Stimulated activated CD8-positive, alpha-beta memory T cell treated with anti-CD3 and anti-CD28 coated beads, Interleukin-2, amount 100 ng/mL, for 48 hours (primary cell): ENCODE results near the gene CHAC1.

Experiments
- DNase-seq, 2 donors: peaks; one replicate each; pipeline ENCODE4 v3.0.0-alpha.2; 2020; ENCODE audit warnings: low read depth in 2 of 2

The CHAC1 gene

GRCh38 chr15:40923551-40923950 is 29.7 kb upstream of the CHAC1 start:
- DNase-seq: no peak

- no peak for DNase-seq
These were observed 27.8 kb upstream of the CHAC1 start for GRCh38 chr15:40925495-40925862.

DNA sequence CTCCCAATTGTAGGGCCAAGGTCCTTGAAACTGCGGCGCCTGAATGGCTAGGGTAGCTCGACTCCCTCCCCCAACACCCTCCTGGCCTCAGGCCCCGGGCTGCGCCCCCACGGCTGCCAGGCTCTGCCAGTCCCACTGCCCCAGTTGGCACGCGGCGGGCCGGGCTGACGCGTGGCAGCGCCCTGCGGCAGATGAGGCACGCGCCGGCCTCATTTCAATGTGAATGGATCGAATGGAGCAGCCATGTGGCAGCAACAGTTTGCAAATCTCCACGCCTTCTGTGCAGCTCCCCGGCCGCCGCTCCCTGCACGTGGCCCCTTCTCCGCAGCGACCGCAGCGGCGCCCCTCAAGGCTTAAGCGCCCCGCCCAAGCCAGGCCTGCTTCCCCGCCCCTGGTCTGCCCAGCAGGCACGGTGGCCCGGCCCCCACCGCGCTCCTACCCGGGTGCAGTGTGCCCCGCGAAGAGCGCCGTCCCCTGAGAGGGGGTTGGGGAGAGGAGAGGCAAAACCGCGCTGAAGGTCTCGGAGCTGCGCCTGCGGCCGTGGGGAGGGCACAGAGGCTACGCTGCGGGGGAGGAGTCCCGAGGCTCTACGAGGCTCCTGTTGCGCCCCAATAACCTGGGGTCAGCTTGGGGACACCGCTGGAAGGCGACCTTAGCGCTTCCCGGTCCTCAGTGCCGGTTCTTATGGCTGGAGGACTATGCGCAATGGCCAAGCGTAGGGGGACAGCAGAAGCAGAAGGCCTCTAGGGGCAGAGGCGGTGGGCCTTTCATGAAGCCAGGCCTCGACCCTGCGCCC is 27.2 kb upstream of the CHAC1 start:
- no peak for DNase-seq

DNA sequence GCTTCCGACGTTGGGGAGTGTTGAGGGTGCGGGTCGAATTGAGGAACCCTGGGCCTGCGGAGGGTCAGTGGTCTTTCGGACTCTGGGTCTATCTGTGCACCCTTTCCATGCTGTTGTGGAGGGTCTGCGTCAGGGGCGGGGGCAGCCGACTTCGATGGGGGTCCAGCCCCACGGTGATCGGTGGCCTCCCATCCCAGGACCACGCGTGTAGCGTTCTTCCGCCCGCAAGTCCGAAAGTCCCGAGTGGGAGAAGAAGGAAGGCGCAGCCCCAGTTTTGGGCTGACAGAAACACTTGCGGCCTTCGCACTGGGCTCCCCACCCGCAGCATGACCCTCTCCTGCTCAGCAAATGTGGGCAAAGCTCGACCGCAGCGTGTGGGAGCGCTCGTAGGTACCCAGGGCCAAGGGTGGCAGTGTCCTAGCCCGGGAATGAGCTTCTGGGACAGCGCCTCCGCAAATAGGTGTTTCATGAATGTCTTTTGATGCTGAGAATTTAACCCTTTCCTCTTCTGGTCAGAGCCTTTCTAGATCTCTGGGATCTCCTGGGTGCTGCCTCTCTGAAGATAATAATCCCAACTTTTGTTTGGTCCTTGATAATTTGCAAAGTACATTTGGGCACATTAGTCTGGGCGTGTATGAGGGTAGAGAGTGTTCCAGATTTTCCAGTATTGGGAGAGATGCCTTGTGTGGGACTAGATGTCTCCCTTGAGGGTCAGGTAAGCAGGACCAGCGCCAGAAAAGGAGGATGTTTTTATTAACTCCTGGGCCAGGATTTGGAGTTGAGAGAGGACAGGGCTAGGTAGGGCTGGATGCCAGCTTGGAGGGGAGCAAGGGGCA is 26.4 kb upstream of the CHAC1 start:
- DNase-seq: no peak

- DNase-seq: no peak
These were observed 25.8 kb upstream of the CHAC1 start for GRCh38 chr15:40927495-40927872.

DNA sequence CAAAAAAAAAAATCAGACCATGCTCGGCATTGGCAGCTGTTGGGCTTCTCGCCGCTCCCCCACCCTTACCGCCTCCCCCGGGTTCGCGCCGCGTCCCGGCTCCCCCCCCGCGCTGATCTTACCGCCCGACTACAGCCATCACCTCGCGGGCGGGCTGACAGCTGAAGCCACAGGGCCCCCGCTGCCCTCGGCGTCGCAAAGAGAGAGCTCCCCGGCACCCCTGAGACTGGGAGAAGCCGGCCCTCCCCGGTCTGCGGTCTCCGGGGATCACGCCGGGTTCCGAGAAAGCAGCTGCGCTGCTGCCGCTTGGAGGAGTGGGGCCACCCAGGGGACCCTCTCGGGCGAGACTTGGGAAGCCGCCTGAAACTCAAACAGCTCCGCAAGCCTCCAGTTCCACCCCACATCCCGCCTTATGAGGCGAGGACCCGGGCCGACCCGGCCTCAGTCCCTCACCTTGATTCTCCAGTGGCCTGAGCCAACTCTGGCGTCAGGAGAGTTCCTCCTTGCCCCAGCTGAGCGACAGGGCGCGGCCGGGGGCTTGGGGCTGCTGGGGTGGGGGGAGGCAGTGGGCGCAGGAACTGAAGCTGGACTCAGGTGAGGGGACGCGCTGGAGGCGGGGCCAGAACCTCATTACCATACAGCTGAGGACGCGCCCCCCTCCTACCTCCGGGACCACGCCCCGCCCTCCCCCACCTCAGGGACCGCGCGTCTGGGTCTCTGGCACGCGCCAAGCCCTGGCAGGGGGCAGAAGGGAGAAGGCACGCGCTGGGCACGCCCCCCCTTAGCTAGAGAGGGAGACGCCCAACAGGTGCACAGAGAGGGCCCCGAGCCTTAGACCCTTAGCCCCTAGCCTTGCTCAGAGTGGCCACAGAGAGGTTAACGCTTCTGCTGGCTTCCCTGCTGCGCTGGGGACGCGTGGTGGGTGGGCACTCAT is 25.1 kb upstream of the CHAC1 start:
- no peak for DNase-seq

DNA sequence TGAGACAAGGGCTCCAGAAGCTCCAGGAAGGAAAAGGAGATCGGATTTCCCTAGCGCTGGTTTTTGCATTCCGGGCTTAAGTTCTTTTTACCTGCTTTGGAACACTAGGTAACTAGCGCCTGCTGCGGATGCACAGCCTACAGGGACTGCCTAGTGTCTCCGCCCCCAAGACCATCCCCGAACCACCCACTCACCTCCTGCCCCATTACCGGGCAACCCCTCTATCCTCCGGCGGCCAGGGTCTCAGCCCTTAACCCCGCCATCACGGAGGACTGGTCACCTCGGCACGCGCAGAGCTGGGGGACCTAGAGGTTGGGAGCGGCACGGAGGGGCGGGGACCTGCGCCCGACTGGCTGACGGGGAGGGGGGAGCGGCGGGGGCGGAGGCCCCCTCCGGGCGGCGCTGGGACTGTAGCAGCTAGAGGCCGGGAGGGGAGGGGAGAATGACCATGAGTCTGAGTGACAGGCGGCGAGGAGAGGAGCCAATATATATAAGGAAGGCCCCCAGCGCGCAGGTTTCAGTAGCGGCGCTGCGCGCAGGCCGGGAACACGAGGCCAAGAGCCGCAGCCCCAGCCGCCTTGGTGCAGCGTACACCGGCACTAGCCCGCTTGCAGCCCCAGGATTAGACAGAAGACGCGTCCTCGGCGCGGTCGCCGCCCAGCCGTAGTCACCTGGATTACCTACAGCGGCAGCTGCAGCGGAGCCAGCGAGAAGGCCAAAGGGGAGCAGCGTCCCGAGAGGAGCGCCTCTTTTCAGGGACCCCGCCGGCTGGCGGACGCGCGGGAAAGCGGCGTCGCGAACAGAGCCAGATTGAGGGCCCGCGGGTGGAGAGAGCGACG is 24.2 kb upstream of the CHAC1 start, which contains the start of gene DLL4:
Gene DLL4 (plus strand): TSS at position 520 of the 839 bp plus-strand sequence. CDS start 329 bp downstream, outside the sequence.
- no peak for DNase-seq

GRCh38 chr15:40929660-40930429 is 23.4 kb upstream of the CHAC1 start:
- no peak for DNase-seq

DNA sequence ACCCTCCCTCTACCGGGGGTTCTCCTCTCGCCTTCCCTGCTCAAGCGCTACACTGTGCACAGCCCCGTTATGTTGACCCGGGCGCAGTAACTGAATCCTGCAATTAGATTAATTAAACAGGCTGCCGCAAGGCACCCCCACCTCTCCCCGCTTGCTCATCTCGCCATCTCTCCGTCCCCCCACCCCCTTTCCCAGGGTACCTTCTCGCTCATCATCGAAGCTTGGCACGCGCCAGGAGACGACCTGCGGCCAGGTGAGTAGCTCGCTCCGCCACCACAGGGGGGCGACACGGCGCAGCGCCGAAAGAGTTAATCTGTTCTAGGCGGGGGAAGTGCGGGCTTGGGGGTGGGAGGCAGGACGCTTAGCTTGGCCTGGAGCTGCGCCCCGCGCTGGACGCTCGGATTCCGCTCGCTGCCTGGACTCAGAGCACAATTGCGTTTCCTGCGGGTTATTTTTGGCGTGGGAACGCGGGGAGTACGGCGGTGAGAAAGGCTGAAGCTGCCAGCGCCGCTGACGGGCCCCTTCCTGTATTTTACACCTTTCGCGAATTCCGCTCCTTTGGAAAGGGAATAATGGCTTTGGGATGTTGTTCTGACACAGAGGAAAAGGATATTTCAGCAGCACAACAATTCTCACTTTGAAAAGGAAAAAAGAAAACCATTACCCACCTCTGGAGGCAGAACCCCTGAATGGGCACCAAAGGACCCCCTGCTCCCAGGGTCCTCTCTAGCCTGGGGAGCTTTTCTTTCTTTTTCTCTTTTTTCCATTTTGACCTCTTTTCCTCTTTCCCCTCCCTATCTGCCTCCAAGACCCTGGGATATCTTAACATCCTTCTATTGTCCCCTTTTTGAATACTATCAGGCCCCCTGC is 22.6 kb upstream of the CHAC1 start:
- DNase-seq: peak; percentile 48 to 52

- no peak for DNase-seq
These were observed 21.8 kb upstream of the CHAC1 start for GRCh38 chr15:40931300-40932142.

DNA sequence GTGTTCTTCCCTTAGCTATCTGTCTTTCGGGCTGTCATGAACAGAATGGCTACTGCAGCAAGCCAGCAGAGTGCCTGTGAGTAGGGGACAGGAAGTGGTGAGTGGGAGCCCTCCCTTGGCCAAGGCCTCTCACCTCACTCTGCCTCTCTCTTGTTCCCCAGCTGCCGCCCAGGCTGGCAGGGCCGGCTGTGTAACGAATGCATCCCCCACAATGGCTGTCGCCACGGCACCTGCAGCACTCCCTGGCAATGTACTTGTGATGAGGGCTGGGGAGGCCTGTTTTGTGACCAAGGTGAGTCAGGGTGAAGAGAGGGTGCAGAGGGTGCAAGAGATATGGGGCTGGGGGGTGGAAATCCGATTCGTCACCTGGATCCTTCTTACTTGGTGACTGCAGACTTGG is 21.1 kb upstream of the CHAC1 start:
- DNase-seq: no peak

DNA sequence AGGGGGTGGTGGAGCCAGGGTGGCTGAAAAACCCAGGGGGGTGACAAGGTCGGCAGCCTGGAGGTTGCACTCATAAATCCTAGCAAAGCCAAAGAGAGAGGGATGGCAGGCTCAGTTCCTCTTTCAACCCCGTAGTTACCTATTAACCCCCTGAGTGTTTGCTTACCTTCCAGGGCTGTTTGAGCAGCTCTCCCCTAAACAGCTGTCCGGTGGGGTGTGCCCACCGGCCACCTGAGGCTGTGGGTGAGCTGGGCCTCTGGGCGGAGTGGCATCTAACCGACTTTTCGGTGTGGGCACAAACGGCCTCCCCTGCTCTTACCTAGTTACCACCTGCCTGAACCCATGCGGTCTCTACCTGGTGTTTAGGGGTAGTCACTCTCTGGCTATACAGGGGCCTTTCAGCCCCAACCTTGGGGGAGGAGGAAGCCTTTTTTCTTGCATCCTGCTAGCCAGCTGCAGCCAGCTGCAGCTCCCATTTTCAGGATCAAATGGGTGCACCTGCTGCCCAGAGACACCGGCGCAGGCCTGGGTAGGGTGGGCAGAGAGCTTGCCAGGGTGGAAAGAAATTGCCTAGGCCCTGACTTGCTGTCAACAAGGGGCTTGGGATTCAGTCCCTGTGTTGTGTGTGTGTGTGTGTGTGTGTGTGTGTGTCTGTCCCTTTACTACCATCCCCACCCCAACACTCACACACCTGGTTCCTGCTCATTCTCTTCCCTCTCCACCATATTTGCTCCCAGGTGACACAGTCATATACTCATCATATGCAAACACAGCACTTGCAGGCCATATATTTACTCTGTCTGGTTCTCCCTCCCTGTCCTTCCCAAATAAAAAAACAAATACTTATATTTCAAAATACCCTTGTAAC is 20.4 kb upstream of the CHAC1 start:
- DNase-seq: no peak

DNA sequence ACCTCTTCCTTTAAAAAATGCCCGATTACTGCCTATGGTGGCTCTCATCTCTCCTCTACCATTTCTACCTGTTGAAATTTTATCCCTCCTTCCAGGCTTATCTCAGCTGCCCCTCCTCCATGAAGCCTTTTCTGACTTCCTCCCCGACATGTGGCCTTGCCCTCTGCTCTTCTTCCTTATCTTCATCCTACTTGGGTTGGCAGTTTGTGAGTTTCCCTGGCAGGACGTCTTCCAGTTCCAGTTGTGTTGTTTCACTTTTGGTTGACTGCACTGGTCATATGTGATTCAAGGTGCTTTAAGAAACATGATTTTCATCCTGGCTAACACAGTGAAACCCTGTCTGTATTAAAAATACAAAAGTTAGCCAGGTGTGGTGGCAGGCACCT is 19.8 kb upstream of the CHAC1 start:
- no peak for DNase-seq

DNA sequence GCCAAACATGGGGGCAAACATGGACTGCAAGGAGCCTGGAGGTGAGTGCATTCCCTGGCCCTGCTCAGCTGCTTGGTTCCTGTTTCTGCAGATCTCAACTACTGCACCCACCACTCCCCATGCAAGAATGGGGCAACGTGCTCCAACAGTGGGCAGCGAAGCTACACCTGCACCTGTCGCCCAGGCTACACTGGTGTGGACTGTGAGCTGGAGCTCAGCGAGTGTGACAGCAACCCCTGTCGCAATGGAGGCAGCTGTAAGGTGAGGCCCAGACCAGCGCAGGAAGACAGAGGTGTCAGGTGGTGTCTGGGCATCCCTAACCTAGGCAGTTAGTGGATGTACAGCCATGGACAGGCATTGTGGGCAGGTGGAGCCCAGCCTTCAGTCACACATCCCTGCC is 18.8 kb upstream of the CHAC1 start:
- no peak for DNase-seq

DNA sequence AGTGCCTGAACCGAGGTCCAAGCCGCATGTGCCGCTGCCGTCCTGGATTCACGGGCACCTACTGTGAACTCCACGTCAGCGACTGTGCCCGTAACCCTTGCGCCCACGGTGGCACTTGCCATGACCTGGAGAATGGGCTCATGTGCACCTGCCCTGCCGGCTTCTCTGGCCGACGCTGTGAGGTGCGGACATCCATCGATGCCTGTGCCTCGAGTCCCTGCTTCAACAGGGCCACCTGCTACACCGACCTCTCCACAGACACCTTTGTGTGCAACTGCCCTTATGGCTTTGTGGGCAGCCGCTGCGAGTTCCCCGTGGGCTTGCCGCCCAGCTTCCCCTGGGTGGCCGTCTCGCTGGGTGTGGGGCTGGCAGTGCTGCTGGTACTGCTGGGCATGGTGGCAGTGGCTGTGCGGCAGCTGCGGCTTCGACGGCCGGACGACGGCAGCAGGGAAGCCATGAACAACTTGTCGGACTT is 17.0 kb upstream of the CHAC1 start:
- no peak for DNase-seq

GRCh38 chr15:40936709-40937666 is 16.3 kb upstream of the CHAC1 start:
- no peak for DNase-seq
